HepG2 (cell line): ENCODE results near the gene PRUNE1. TPM values are rescaled to one million over a fixed set of nuclear protein-coding genes. Genes with fewer than 3 reads are reported as not detected.
A peak's percentile ranks its signal among the peaks of the same experiment; 100 is the strongest.

Experiments used
- AKAP8 ChIP-seq: sonication (generic); formaldehyde crosslinking; IDR thresholded peaks from 2 replicates; pipeline ENCODE4 v1.5.1; 2020; ENCODE audit warnings: mild to moderate bottlenecking, missing genetic modification reagents
- FOXO1 ChIP-seq: sonication (generic); formaldehyde crosslinking; IDR thresholded peaks from 2 replicates; pipeline ENCODE4 v1.4.0; 2020; ENCODE audit warnings: missing genetic modification reagents
- FOXP1 ChIP-seq, 2 experiments: fragments of 450-650 bp in 1 of 2; IDR thresholded peaks; 2 replicates each; pipeline ENCODE4 v1.6.1; 2017 to 2018; ENCODE audit warnings: antibody characterized with exemption in 1 of 2
- KDM6A ChIP-seq: IDR thresholded peaks from 2 replicates; pipeline ENCODE4 v1.6.1; 2016; ENCODE audit warnings: low read depth
- MLX ChIP-seq: IDR thresholded peaks from 2 replicates; pipeline ENCODE4 v1.6.1; 2016
- PBX2 ChIP-seq: IDR thresholded peaks from 2 replicates; pipeline ENCODE4 v1.6.1; 2016; ENCODE audit warnings: control low read depth
- RFX5 ChIP-seq: IDR thresholded peaks from 2 replicates; pipeline ENCODE4 v1.6.1; 2011; ENCODE audit warnings: low read depth, low read length, improper control_type of control experiment
- TAF1 ChIP-seq: sonication (generic); formaldehyde crosslinking; IDR thresholded peaks from 2 replicates; pipeline ENCODE4 v1.4.0; 2020; ENCODE audit warnings: missing genetic modification reagents
- TBX3 ChIP-seq: fragments of 450-650 bp; IDR thresholded peaks from 2 replicates; pipeline ENCODE4 v1.6.1; 2017; ENCODE audit warnings: antibody characterized with exemption, mild to moderate bottlenecking, inconsistent platforms, borderline replicate concordance
- YEATS4 ChIP-seq: sonication (generic); formaldehyde crosslinking; IDR thresholded peaks from 2 replicates; pipeline ENCODE4 v1.4.0; 2020; ENCODE audit warnings: missing genetic modification reagents, borderline replicate concordance
- ZFP62 ChIP-seq: sonication (generic); formaldehyde crosslinking; IDR thresholded peaks from 2 replicates; pipeline ENCODE4 v1.4.0; 2020; ENCODE audit warnings: missing genetic modification reagents
- ZFYVE20 ChIP-seq: sonication (generic); formaldehyde crosslinking; IDR thresholded peaks from 2 replicates; pipeline ENCODE4 v1.8.0; 2023; ENCODE audit warnings: low read depth, mild to moderate bottlenecking, moderate library complexity, missing genetic modification reagents, borderline replicate concordance
- ZNF235 ChIP-seq: sonication (generic); formaldehyde crosslinking; IDR thresholded peaks from 2 replicates; pipeline ENCODE4 v1.8.1; 2023; ENCODE audit warnings: mild to moderate bottlenecking, missing genetic modification reagents, borderline replicate concordance
- ZNF335 ChIP-seq: sonication (generic); formaldehyde crosslinking; IDR thresholded peaks from 2 replicates; pipeline ENCODE4 v1.4.0; 2020; ENCODE audit warnings: missing genetic modification reagents
- ZNF589 ChIP-seq: sonication (generic); formaldehyde crosslinking; conservative IDR thresholded peaks from 2 replicates; pipeline ENCODE4 v1.8.0; 2022; ENCODE audit warnings: mild to moderate bottlenecking, moderate library complexity, missing genetic modification reagents
- ZNF720 ChIP-seq: sonication (generic); formaldehyde crosslinking; IDR thresholded peaks from 2 replicates; pipeline ENCODE4 v1.4.0; 2020; ENCODE audit warnings: missing genetic modification reagents
- polyA plus RNA-seq, 8 experiments: library from polyadenylated mRNA; depleted of rRNA in 3 of 8; stranded (reverse) in 7 of 8; unstranded in 1 of 8; fragments of >200 nt; fragmentation: Illumina TruSeq in 4 of 8; extraction: Trizol in 4 of 8; gene quantifications; 2 replicates each; pipeline versions ENCODE4 v1.2.1 to v1.2.3, GENCODE V29; 2011 to 2016; ENCODE audit warnings: low read depth in 4 of 8, missing spikeins in 1 of 8, mixed read lengths in 1 of 8; ENCODE audit not compliant: insufficient read depth in 1 of 8
- total RNA-seq, 5 experiments: library from RNA; depleted of rRNA; stranded (reverse); fragments of >200 nt; fragmentation: Illumina TruSeq; extraction: Trizol; gene quantifications; 2 replicates each; pipeline ENCODE4 v1.2.3, GENCODE V29; 2016; ENCODE audit warnings: low read depth in 1 of 5
- TF ChIP-seq, protein P1 (sequence below): sonication (generic); formaldehyde crosslinking; IDR thresholded peaks from 2 replicates; pipeline ENCODE4 v1.5.0; 2020; ENCODE audit warnings: mild to moderate bottlenecking, missing genetic modification reagents, borderline replicate concordance
- TF ChIP-seq, protein P2 (sequence below): sonication (generic); formaldehyde crosslinking; IDR thresholded peaks from 2 replicates; pipeline ENCODE4 v1.8.1; 2023; ENCODE audit warnings: mild to moderate bottlenecking, inconsistent platforms, moderate library complexity, missing genetic modification reagents, borderline replicate concordance

Gene PRUNE1
- total and polyA plus RNA-seq, 2 of the 13 experiments (the other 11 are each of a cell fraction or from before 2014, with no cell fraction given): 19.0 to 31.9 TPM

GRCh38 chr1:150981805-150982712 lies 26.2 kb upstream of the PRUNE1 start, which contains the start of gene ANXA9 (continued):
- TF ChIP-seq, protein P1, sequence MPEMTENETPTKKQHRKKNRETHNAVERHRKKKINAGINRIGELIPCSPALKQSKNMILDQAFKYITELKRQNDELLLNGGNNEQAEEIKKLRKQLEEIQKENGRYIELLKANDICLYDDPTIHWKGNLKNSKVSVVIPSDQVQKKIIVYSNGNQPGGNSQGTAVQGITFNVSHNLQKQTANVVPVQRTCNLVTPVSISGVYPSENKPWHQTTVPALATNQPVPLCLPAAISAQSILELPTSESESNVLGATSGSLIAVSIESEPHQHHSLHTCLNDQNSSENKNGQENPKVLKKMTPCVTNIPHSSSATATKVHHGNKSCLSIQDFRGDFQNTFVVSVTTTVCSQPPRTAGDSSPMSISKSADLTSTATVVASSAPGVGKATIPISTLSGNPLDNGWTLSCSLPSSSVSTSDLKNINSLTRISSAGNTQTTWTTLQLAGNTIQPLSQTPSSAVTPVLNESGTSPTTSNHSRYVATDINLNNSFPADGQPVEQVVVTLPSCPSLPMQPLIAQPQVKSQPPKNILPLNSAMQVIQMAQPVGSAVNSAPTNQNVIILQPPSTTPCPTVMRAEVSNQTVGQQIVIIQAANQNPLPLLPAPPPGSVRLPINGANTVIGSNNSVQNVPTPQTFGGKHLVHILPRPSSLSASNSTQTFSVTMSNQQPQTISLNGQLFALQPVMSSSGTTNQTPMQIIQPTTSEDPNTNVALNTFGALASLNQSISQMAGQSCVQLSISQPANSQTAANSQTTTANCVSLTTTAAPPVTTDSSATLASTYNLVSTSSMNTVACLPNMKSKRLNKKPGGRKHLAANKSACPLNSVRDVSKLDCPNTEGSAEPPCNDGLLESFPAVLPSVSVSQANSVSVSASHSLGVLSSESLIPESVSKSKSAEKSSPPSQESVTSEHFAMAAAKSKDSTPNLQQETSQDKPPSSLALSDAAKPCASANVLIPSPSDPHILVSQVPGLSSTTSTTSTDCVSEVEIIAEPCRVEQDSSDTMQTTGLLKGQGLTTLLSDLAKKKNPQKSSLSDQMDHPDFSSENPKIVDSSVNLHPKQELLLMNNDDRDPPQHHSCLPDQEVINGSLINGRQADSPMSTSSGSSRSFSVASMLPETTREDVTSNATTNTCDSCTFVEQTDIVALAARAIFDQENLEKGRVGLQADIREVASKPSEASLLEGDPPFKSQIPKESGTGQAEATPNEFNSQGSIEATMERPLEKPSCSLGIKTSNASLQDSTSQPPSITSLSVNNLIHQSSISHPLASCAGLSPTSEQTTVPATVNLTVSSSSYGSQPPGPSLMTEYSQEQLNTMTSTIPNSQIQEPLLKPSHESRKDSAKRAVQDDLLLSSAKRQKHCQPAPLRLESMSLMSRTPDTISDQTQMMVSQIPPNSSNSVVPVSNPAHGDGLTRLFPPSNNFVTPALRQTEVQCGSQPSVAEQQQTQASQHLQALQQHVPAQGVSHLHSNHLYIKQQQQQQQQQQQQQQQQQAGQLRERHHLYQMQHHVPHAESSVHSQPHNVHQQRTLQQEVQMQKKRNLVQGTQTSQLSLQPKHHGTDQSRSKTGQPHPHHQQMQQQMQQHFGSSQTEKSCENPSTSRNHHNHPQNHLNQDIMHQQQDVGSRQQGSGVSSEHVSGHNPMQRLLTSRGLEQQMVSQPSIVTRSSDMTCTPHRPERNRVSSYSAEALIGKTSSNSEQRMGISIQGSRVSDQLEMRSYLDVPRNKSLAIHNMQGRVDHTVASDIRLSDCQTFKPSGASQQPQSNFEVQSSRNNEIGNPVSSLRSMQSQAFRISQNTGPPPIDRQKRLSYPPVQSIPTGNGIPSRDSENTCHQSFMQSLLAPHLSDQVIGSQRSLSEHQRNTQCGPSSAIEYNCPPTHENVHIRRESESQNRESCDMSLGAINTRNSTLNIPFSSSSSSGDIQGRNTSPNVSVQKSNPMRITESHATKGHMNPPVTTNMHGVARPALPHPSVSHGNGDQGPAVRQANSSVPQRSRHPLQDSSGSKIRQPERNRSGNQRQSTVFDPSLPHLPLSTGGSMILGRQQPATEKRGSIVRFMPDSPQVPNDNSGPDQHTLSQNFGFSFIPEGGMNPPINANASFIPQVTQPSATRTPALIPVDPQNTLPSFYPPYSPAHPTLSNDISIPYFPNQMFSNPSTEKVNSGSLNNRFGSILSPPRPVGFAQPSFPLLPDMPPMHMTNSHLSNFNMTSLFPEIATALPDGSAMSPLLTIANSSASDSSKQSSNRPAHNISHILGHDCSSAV: no peak
- 0 out of 2 replicates have a peak, but pooled peaks have one; percentile 17 for TF ChIP-seq YEATS4 (CRISPR knock-in tag)
- TF ChIP-seq ZFYVE20 (CRISPR knock-in tag): no peak
- peak; percentile 54; the same call in 1 of the 2 replicates for TF ChIP-seq TAF1 (CRISPR knock-in tag)
- TF ChIP-seq KDM6A (CRISPR knock-in tag): peak; percentile 43; the same call in 1 of the 2 replicates
- 0 out of 2 replicates have a peak, but pooled peaks have one; percentile 23 for TF ChIP-seq FOXO1 (CRISPR knock-in tag)
- no peak for TF ChIP-seq FOXP1 (IDR thresholded peaks at IDR 0.05)
- peak; percentile 21; the same call in 1 of the 2 replicates for TF ChIP-seq FOXP1 (CRISPR knock-in tag; IDR thresholded peaks at IDR 0.05)
- no peak for TF ChIP-seq ZFP62 (CRISPR knock-in tag)
- no peak for TF ChIP-seq TBX3
- TF ChIP-seq ZNF235 (CRISPR knock-in tag): no peak
- TF ChIP-seq PBX2 (CRISPR knock-in tag): no peak
- 0 out of 2 replicates have a peak, but pooled peaks have one; percentile 37 for TF ChIP-seq ZNF335 (CRISPR knock-in tag)
- TF ChIP-seq ZNF720 (CRISPR knock-in tag): no peak
- TF ChIP-seq, protein P2, sequence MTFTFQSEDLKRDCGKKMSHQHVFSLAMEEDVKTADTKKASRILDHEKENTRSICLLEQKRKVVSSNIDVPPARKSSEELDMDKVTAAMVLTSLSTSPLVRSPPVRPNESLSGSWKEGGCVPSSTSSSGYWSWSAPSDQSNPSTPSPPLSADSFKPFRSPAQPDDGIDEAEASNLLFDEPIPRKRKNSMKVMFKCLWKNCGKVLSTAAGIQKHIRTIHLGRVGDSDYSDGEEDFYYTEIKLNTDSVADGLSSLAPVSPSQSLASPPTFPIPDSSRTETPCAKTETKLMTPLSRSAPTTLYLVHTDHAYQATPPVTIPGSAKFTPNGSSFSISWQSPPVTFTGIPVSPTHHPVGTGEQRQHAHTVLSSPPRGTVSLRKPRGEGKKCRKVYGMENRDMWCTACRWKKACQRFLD (CRISPR knock-in tag): no peak
- TF ChIP-seq ZNF589 (CRISPR knock-in tag): no peak
- no peak for TF ChIP-seq RFX5
- 0 out of 2 replicates have a peak, but pooled peaks have one; percentile 38 for TF ChIP-seq AKAP8
- TF ChIP-seq MLX (CRISPR knock-in tag): 0 out of 2 replicates have a peak, but pooled peaks have one; percentile 43
